Colonic mucosa (tissue), 4 donors: Measurements from ENCODE around the gene GCAT. TPM values are rescaled to one million over a fixed set of nuclear protein-coding genes. Genes with fewer than 3 reads are reported as not detected.

Source experiments
- DNase-seq: peaks from one replicate; pipeline ENCODE4 v3.0.0-alpha.2; 2020
- H3K27ac ChIP-seq: fragments of 200-600 bp; one replicate; pipeline ENCODE4 v1.8.0; 2021
- H3K27me3 ChIP-seq: fragments of 200-600 bp; one replicate; pipeline ENCODE4 v1.8.0; 2021
- H3K36me3 ChIP-seq: fragments of 200-600 bp; one replicate; pipeline ENCODE4 v1.8.0; 2021
- H3K4me1 ChIP-seq: fragments of 200-600 bp; one replicate; pipeline ENCODE4 v1.8.0; 2021; ENCODE audit warnings: mild to moderate bottlenecking
- H3K4me3 ChIP-seq: fragments of 200-600 bp; one replicate; pipeline ENCODE4 v1.8.0; 2021
- H3K9ac ChIP-seq, 2 donors: one replicate each; pipeline ENCODE4 v1.7.0; 2013; ENCODE audit warnings: control low read depth in 2 of 2, low read depth in 2 of 2, low read length in 2 of 2
- H3K9me3 ChIP-seq: fragments of 200-600 bp; one replicate; pipeline ENCODE4 v1.8.0; 2021
- CTCF ChIP-seq: fragments of 200-600 bp; IDR thresholded peaks from one replicate; pipeline ENCODE4 v1.8.0; 2022; ENCODE audit warnings: antibody characterized with exemption, mild to moderate bottlenecking
- intact Hi-C: fragments of 100-400 bp; cut with DNase I; formaldehyde crosslinking; loops from one replicate; pipeline ENCODE4 v1.14.1; 2022
- total RNA-seq, 2 donors: library from RNA; stranded (reverse); fragmentation: NEBNext Ultra II Directional in 1 of 2; extraction: Animal tissue kit (Norgen Biotek cat#: 25700) in 1 of 2; gene quantifications; one replicate each; pipeline ENCODE4 v1.2.1, GENCODE V29; 2021
- donor health status: healthy.
- donor health status: DM: no; HTN: no; CAD: no.
- donor health status: DM: no; HTN: no; CAD: no.

The GCAT gene
- total RNA-seq, 2 donors from 2014 or later = 13.0 to 23.5 TPM

DNA sequence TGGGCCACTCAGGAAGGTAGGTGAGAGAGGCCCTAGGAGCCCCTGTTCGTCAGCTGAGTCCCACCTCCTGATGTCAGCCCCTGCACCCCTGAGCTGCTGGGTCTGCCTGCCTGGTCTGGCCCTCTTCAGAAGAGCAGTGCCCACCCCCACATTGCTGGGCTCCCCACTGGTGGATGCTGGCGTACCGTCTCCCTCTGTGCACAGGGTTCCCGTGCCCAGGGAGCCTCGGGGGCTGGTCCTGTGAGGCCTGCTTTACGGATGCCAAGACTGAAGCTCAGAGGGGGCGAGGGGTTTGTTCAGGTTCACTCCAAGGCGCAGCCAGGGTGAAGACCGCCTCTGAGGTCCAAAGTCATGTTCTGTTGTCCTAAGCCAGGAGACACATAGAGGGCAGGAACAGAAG, 44.7 kb upstream of the GCAT start:
- peaks cover 3% of the 10 kb centered on the region for H3K36me3 ChIP-seq
- no peak for DNase-seq
- no peaks in the 10 kb centered on the region for H3K9me3 ChIP-seq
- no peak overlapping the region for H3K27ac ChIP-seq
- intact Hi-C loops = no loop called here
- H3K9ac ChIP-seq = no peak overlapping the region
- H3K4me3 ChIP-seq = no peak overlapping the region
- no peaks in the 10 kb centered on the region for H3K27me3 ChIP-seq
- no peak for TF ChIP-seq CTCF
- H3K4me1 ChIP-seq = no peaks in the 10 kb centered on the region

DNA sequence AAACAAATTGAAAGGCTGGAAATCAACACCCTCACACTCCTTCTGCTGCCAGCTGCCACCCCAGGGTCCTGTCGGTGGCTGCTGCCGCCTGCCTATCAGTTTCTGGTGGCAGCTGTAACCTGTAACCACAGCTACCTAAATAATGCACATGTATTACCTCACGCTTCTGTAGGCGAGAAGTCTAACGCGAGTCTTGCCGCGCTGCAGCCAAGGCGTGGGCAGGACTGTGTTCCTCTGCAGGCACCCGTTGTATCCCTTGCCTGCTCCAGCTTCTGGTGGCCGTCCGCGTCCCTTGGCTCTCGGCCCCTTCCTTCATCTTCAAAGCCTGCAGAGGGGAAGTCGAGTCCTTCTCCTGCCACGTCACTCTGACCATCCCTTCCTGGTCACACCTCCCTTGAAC, 44.1 kb upstream of the GCAT start:
- TF ChIP-seq CTCF = no peak
- Histone ChIP-seq H3K4me3 (no peak overlapping the region), H3K4me1 (no peaks in the 10 kb centered on the region), H3K36me3 (no peaks in the 10 kb centered on the region), H3K9me3 (no peaks in the 10 kb centered on the region), H3K27ac (no peak overlapping the region), H3K27me3 (no peaks in the 10 kb centered on the region), H3K9ac (no peak overlapping the region)
- intact Hi-C loops = no loop called here
- DNase-seq = no peak

- TF ChIP-seq CTCF = no peak
- intact Hi-C loops = no loop called here
- H3K27me3 ChIP-seq = no peaks in the 10 kb centered on the region
- no peaks in the 10 kb centered on the region for H3K4me1 ChIP-seq
- H3K9me3 ChIP-seq = no peaks in the 10 kb centered on the region
- H3K27ac ChIP-seq = no peak overlapping the region
- no peaks in the 10 kb centered on the region for H3K36me3 ChIP-seq
- no peak overlapping the region for H3K4me3 ChIP-seq
- no peak overlapping the region for H3K9ac ChIP-seq
- no peak for DNase-seq
Observed at GRCh38 chr22:37764622-37765021, 43.1 kb upstream of the GCAT start.

DNA sequence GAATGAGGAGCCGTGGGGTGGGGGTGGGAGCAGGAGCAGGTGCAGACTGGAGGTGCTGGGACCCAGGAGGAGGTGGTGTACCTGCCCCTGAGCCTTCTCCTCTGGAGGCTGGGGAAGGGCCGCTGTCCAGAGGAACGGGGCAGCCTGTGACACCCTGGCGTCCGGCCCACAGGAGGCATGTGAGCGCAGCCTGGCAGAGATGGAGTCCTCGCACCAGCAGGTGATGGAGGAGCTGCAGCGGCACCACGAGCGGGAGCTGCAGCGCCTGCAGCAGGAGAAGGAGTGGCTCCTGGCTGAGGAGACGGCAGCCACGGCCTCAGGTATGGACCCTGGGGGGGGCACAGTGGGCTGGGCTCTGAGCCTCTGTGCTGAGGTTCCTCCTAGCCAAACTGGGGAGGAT, 42.2 kb upstream of the GCAT start:
- no peak for TF ChIP-seq CTCF
- H3K27ac ChIP-seq = no peak overlapping the region

DNA sequence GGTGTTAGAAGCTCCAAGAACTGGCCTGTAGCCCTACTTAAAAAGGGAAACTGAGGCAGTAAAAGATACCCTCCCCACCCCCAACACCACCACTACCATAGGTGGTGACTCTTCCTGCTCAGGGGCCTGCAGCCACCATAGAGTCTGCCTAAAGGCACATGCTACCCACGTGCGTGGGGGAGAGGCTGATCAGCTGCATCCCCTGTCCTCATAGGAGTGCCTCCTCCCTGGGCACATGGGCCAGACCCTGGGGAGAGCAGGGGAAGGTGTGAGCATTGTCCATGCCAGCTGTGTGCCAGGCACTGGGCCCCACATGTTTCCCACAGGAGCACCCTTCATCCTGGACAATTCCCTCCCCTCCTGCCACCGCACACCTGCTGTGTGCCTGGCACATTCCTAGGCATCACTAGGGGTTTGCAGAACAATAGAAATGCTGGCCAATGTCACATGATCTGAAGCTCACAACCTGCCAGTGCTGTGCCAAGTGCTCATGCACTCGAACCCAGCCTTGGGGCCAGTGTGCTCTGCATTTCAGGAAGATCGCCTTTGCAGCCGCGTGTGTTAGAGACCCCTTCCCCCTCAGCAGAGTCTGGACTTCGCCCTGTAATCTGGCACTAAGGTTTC, 41.7 kb upstream of the GCAT start:
- TF ChIP-seq CTCF = no peak
- Histone ChIP-seq H3K9me3 (no peaks in the 10 kb centered on the region), H3K36me3 (peaks cover 3% of the 10 kb centered on the region), H3K27me3 (no peaks in the 10 kb centered on the region), H3K27ac (no peak overlapping the region), H3K4me1 (no peaks in the 10 kb centered on the region), H3K9ac (no peak overlapping the region), H3K4me3 (no peak overlapping the region)
- no peak for DNase-seq
- intact Hi-C loops = no loop called here

More for the DNA sequence above, 42.2 kb upstream of the GCAT start:
- H3K36me3 ChIP-seq = no peaks in the 10 kb centered on the region
- no peaks in the 10 kb centered on the region for H3K27me3 ChIP-seq
- no peaks in the 10 kb centered on the region for H3K4me1 ChIP-seq
- no peak overlapping the region for H3K4me3 ChIP-seq
- intact Hi-C loops = no loop called here
- no peak for DNase-seq
- no peaks in the 10 kb centered on the region for H3K9me3 ChIP-seq
- H3K9ac ChIP-seq = no peak overlapping the region
